Liver (tissue), 9 donors: ENCODE results near the gene AGTRAP. TPM values are rescaled to one million over a fixed set of nuclear protein-coding genes. Genes with fewer than 3 reads are reported as not detected.

Experiments
- DNase-seq: peaks from one replicate; pipeline ENCODE4 v3.0.0-alpha.2; 2017; ENCODE audit warnings: low spot score
- H3K27ac ChIP-seq, 2 donors: one replicate each; pipeline ENCODE4 v1.7.0; 2013; ENCODE audit warnings: inconsistent platforms in 2 of 2, low read length in 2 of 2, control low read depth in 1 of 2, low read depth in 1 of 2, mild to moderate bottlenecking in 1 of 2
- H3K27me3 ChIP-seq, 4 donors: one replicate each; pipeline versions ENCODE4 v1.6.1 to v1.7.0; 2013; ENCODE audit warnings: low read length in 3 of 4, inconsistent platforms in 1 of 4, mild to moderate bottlenecking in 1 of 4, moderate library complexity in 1 of 4; ENCODE audit not compliant: control insufficient read depth in 4 of 4, insufficient read depth in 4 of 4
- H3K36me3 ChIP-seq, 4 donors: one replicate each; pipeline versions ENCODE4 v1.6.1 to v1.7.0; 2013; ENCODE audit warnings: low read length in 3 of 4, mild to moderate bottlenecking in 3 of 4, low read depth in 1 of 4, moderate library complexity in 1 of 4; ENCODE audit not compliant: control insufficient read depth in 4 of 4, insufficient read depth in 3 of 4
- H3K4me1 ChIP-seq, 4 donors: one replicate each; pipeline versions ENCODE4 v1.6.1 to v1.7.0; 2013; ENCODE audit warnings: low read length in 3 of 4, mild to moderate bottlenecking in 3 of 4, moderate library complexity in 1 of 4; ENCODE audit not compliant: control insufficient read depth in 4 of 4, insufficient read depth in 4 of 4
- H3K4me3 ChIP-seq, 3 donors: one replicate each; pipeline versions ENCODE4 v1.6.1 to v1.7.0; 2013; ENCODE audit warnings: low read length in 3 of 3, control low read depth in 1 of 3, low read depth in 1 of 3, mild to moderate bottlenecking in 1 of 3
- H3K9ac ChIP-seq, 2 donors: one replicate each; pipeline ENCODE4 v1.7.0; 2013; ENCODE audit warnings: low read length in 2 of 2, mild to moderate bottlenecking in 2 of 2, moderate library complexity in 2 of 2, control low read depth in 1 of 2, low read depth in 1 of 2
- H3K9me3 ChIP-seq, 4 donors: one replicate each; pipeline versions ENCODE4 v1.6.1 to v1.7.0; 2013; ENCODE audit warnings: low read length in 3 of 4; ENCODE audit not compliant: control insufficient read depth in 4 of 4
- EGR1 ChIP-seq, 2 donors: IDR thresholded peaks; 2 replicates each; pipeline ENCODE4 v1.6.1; 2016 to 2018; ENCODE audit warnings: antibody characterized with exemption in 2 of 2, low read depth in 2 of 2
- FOXA1 ChIP-seq: IDR thresholded peaks from 2 replicates; pipeline ENCODE4 v1.6.1; 2016; ENCODE audit warnings: antibody characterized with exemption
- FOXA2 ChIP-seq: IDR thresholded peaks from 2 replicates; pipeline ENCODE4 v1.6.1; 2016; ENCODE audit warnings: antibody characterized with exemption
- GABPA ChIP-seq, 2 donors: IDR thresholded peaks in 1 of 2; conservative IDR thresholded peaks in 1 of 2; 2 replicates each; pipeline ENCODE4 v1.6.1; 2016; ENCODE audit warnings: antibody characterized with exemption in 2 of 2, mild to moderate bottlenecking in 1 of 2, moderate library complexity in 1 of 2
- HNF4A ChIP-seq, 2 donors: conservative IDR thresholded peaks; 2 replicates each; pipeline ENCODE4 v1.6.1; 2016; ENCODE audit warnings: antibody characterized with exemption in 2 of 2, mild to moderate bottlenecking in 2 of 2
- HNF4G ChIP-seq: IDR thresholded peaks from 2 replicates; pipeline ENCODE4 v1.6.1; 2016; ENCODE audit warnings: antibody characterized with exemption
- JUND ChIP-seq, 2 donors: IDR thresholded peaks; 2 replicates each; pipeline ENCODE4 v1.6.1; 2016; ENCODE audit warnings: antibody characterized with exemption in 2 of 2
- NR2F2 ChIP-seq: IDR thresholded peaks from 2 replicates; pipeline ENCODE4 v1.6.1; 2016; ENCODE audit warnings: antibody characterized with exemption
- RAD21 ChIP-seq, 2 donors: IDR thresholded peaks; 2 replicates each; pipeline ENCODE4 v1.6.1; 2016; ENCODE audit warnings: antibody characterized with exemption in 2 of 2, mild to moderate bottlenecking in 2 of 2
- RXRA ChIP-seq, 2 donors: IDR thresholded peaks; 2 replicates each; pipeline ENCODE4 v1.6.1; 2017 to 2018; ENCODE audit warnings: antibody characterized with exemption in 2 of 2, mild to moderate bottlenecking in 1 of 2
- YY1 ChIP-seq: IDR thresholded peaks from 2 replicates; pipeline ENCODE4 v1.6.1; 2016; ENCODE audit warnings: antibody characterized with exemption, mild to moderate bottlenecking
- WGBS: extraction: QIAGEN DNeasy Blood & Tissue Kit; methylation state at CpG from one replicate; pipeline ENCODE4 v1.1.7; 2013; 5-methylcytosine and 5-hydroxymethylcytosine counted together
- polyA plus RNA-seq, 2 donors: library from polyadenylated mRNA; stranded (reverse) in 1 of 2; unstranded in 1 of 2; fragments of 200-250 nt in 1 of 2; fragments of >200 nt in 1 of 2; fragmentation: Nextera tagmentation in 1 of 2; extraction: Ambion mirVana in 1 of 2; gene quantifications; one replicate each; pipeline versions ENCODE4 v1.2.1 to v1.2.3, GENCODE V29; 2013 to 2015
- total RNA-seq, 2 donors: library from RNA; depleted of rRNA; stranded (reverse); fragments of >200 nt; gene quantifications; one replicate each; pipeline ENCODE4 v1.2.3, GENCODE V29; 2014
- TF ChIP-seq, protein P1 (sequence below): IDR thresholded peaks from 2 replicates; pipeline ENCODE4 v1.6.1; 2016; ENCODE audit warnings: antibody characterized with exemption, mild to moderate bottlenecking
- TF ChIP-seq, protein P2 (sequence below): IDR thresholded peaks from 2 replicates; pipeline ENCODE4 v1.6.1; 2016; ENCODE audit warnings: antibody characterized with exemption
- TF ChIP-seq, protein P3 (sequence below): IDR thresholded peaks from 2 replicates; pipeline ENCODE4 v1.6.1; 2016; ENCODE audit warnings: antibody characterized with exemption
- TF ChIP-seq, protein P4 (sequence below): fragments of 150-350 bp; IDR thresholded peaks from 2 replicates; pipeline ENCODE4 v1.5.1; 2017; ENCODE audit warnings: improper control_type of control experiment, low read depth, low read length; ENCODE audit not compliant: missing input control
- TF ChIP-seq, protein P5 (sequence below): IDR thresholded peaks from 2 replicates; pipeline ENCODE4 v1.6.1; 2016; ENCODE audit warnings: antibody characterized with exemption
- donor health status: healthy.
- donor health status: healthy.
- donor health status: healthy.
- donor health status: healthy.
- donor health status: healthy.

AGTRAP gene
- total and polyA plus RNA-seq, 4 donors = 8.5 to 19.3 (median 17.5) TPM

DNA sequence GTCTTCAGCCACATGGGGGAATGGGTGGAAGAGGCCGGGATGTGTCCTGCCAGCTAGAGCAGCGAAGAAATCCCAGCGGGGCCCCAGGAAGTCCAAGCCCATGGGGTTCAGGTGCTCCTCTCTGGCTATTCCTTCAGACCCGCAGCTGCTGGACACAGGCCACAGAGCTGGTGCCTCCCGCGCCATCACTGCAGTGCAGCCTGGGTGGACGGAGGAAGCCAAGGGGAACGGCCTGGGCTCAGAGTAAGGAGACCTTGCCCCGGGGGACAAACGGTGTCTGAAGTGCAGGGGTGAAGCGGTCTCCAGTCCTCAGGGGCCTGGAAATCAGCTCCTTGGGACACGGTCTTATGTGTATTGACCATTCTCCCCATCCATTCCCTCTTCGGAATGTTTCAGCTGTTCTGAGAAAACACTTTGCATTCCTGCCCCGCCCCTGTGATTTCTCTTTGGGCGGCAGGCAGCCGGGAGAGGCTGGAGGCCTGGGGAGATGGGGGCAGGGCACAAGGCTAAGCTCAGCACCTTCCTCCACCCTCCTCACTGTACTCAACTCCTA lies 51.4 kb downstream of the AGTRAP start:
- DNase-seq = no peak
- H3K27ac ChIP-seq = peak overlapping the region; percentile 11 to 21
- TF ChIP-seq NR2F2 = peak; percentile 12
- peak in 1 of 2 donors; percentile 9 for TF ChIP-seq HNF4A (conservative IDR thresholded peaks at IDR 0.05)
- TF ChIP-seq, protein P1, sequence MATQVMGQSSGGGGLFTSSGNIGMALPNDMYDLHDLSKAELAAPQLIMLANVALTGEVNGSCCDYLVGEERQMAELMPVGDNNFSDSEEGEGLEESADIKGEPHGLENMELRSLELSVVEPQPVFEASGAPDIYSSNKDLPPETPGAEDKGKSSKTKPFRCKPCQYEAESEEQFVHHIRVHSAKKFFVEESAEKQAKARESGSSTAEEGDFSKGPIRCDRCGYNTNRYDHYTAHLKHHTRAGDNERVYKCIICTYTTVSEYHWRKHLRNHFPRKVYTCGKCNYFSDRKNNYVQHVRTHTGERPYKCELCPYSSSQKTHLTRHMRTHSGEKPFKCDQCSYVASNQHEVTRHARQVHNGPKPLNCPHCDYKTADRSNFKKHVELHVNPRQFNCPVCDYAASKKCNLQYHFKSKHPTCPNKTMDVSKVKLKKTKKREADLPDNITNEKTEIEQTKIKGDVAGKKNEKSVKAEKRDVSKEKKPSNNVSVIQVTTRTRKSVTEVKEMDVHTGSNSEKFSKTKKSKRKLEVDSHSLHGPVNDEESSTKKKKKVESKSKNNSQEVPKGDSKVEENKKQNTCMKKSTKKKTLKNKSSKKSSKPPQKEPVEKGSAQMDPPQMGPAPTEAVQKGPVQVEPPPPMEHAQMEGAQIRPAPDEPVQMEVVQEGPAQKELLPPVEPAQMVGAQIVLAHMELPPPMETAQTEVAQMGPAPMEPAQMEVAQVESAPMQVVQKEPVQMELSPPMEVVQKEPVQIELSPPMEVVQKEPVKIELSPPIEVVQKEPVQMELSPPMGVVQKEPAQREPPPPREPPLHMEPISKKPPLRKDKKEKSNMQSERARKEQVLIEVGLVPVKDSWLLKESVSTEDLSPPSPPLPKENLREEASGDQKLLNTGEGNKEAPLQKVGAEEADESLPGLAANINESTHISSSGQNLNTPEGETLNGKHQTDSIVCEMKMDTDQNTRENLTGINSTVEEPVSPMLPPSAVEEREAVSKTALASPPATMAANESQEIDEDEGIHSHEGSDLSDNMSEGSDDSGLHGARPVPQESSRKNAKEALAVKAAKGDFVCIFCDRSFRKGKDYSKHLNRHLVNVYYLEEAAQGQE = no peak
- H3K4me3 ChIP-seq = no peak overlapping the region
- H3K4me1 ChIP-seq = peaks cover 0 to 31% (median 20%) of the 10 kb centered on the region in 4 donors
- peaks cover 0 to 11% (median 6%) of the 10 kb centered on the region in 4 donors for H3K36me3 ChIP-seq
- 39% methylated on average over 16 of the region's 16 CpGs for WGBS
- no peaks in the 10 kb centered on the region for H3K27me3 ChIP-seq
- no peak overlapping the region for H3K9ac ChIP-seq
- no peaks in the 10 kb centered on the region for H3K9me3 ChIP-seq

DNA sequence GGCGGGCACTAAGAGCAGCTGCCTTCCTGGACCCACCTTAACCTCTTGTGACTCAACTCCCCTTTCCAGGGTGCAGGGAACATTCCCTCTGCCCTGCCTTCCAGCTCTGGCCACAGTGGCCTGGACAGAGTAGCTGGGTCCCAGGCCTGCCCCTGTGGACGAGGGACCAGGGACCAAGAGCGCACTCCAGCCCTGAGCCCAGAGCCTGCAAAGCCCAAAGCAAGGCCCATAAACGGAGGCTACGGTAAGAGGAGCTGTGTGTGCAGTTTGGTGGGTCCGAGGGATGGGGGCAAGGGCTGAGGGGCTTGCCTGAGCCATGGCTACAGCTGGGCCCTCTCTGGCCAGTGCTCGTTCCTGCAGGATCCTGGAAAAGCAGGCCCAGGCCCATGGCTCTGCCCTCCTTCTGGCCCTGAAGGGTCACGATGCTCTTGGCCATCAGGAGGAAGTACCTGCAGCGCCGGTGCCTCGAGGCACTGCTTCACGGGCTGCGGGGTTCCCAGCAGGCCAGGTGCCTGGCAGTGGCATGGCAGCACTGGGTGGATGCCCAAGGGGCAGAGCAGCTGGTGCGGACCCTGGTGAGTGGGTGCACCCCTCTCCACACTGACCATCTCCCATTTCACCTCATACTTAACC lies 52.0 kb downstream of the AGTRAP start:
- Histone ChIP-seq H3K27ac (peak overlapping the region; percentile 11 to 21), H3K36me3 (peaks cover 0 to 14% (median 8%) of the 10 kb centered on the region in 4 donors), H3K4me3 (no peak overlapping the region), H3K9ac (no peak overlapping the region), H3K27me3 (no peaks in the 10 kb centered on the region), H3K9me3 (no peaks in the 10 kb centered on the region), H3K4me1 (peaks cover 0 to 31% (median 19%) of the 10 kb centered on the region in 4 donors)
- TF ChIP-seq HNF4A (conservative IDR thresholded peaks at IDR 0.05) (no peak), JUND (IDR thresholded peaks at IDR 0.05) (no peak), YY1 (no peak), RAD21 (IDR thresholded peaks at IDR 0.05) (no peak), EGR1 (IDR thresholded peaks at IDR 0.05; ENCODE audit: low read depth in 2 of 2) (no peak), FOXA2 (no peak)
- TF ChIP-seq, protein P2, sequence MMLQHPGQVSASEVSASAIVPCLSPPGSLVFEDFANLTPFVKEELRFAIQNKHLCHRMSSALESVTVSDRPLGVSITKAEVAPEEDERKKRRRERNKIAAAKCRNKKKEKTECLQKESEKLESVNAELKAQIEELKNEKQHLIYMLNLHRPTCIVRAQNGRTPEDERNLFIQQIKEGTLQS = no peak
- no peak for DNase-seq
- 87% methylated on average over 14 of the region's 14 CpGs for WGBS

DNA sequence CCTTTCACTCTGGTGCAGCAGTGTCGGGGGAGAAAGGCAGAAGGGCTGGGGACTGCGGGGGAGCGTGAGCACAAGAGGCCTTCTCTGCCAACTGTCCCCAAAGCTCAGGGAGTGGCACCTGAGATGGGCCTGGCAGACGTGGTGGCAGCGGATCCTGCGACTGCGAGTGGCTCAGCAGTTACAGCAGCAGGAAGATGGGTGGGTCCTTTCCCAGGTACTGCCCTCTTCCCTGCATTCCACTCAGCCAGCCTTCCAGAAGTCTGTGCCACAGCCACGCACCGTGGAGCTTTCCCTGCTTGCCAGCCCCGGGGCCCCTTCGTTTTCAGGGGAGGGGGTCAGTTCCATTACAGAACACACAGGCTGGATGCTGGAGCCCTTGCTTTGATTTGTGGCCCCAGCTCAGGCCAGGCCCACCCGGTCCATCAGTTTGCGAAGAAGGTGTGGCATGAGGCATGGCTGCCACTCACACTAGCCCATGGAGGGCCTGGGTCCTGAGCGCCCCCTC lies 52.7 kb downstream of the AGTRAP start:
- no peak for DNase-seq
- no peak overlapping the region for H3K9ac ChIP-seq

More for the DNA sequence above, 52.7 kb downstream of the AGTRAP start:
- Histone ChIP-seq H3K36me3 (peaks cover under 1 to 14% (median 9%) of the 10 kb centered on the region in 4 donors), H3K4me1 (peaks cover 0 to 31% (median 19%) of the 10 kb centered on the region in 4 donors), H3K27ac (peak overlapping the region in 1 of 2 donors; percentile 62), H3K4me3 (no peak overlapping the region), H3K27me3 (no peaks in the 10 kb centered on the region), H3K9me3 (no peaks in the 10 kb centered on the region)
- 90% methylated on average over 14 of the region's 14 CpGs for WGBS
- TF ChIP-seq, protein P3, sequence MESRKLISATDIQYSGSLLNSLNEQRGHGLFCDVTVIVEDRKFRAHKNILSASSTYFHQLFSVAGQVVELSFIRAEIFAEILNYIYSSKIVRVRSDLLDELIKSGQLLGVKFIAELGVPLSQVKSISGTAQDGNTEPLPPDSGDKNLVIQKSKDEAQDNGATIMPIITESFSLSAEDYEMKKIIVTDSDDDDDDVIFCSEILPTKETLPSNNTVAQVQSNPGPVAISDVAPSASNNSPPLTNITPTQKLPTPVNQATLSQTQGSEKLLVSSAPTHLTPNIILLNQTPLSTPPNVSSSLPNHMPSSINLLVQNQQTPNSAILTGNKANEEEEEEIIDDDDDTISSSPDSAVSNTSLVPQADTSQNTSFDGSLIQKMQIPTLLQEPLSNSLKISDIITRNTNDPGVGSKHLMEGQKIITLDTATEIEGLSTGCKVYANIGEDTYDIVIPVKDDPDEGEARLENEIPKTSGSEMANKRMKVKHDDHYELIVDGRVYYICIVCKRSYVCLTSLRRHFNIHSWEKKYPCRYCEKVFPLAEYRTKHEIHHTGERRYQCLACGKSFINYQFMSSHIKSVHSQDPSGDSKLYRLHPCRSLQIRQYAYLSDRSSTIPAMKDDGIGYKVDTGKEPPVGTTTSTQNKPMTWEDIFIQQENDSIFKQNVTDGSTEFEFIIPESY = no peak
- TF ChIP-seq, protein P4, sequence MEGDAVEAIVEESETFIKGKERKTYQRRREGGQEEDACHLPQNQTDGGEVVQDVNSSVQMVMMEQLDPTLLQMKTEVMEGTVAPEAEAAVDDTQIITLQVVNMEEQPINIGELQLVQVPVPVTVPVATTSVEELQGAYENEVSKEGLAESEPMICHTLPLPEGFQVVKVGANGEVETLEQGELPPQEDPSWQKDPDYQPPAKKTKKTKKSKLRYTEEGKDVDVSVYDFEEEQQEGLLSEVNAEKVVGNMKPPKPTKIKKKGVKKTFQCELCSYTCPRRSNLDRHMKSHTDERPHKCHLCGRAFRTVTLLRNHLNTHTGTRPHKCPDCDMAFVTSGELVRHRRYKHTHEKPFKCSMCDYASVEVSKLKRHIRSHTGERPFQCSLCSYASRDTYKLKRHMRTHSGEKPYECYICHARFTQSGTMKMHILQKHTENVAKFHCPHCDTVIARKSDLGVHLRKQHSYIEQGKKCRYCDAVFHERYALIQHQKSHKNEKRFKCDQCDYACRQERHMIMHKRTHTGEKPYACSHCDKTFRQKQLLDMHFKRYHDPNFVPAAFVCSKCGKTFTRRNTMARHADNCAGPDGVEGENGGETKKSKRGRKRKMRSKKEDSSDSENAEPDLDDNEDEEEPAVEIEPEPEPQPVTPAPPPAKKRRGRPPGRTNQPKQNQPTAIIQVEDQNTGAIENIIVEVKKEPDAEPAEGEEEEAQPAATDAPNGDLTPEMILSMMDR = no peak
- TF ChIP-seq FOXA1 = no peak
- TF ChIP-seq, protein P2 = no peak
- TF ChIP-seq EGR1 (IDR thresholded peaks at IDR 0.05; ENCODE audit: low read depth in 2 of 2) = no peak
- no peak for TF ChIP-seq HNF4G
- TF ChIP-seq, protein P5, sequence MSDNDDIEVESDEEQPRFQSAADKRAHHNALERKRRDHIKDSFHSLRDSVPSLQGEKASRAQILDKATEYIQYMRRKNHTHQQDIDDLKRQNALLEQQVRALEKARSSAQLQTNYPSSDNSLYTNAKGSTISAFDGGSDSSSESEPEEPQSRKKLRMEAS = no peak
- TF ChIP-seq RAD21 (IDR thresholded peaks at IDR 0.05) = no peak
- TF ChIP-seq RXRA (IDR thresholded peaks at IDR 0.05) = no peak
- TF ChIP-seq GABPA (IDR thresholded peaks at IDR 0.05 in 1 of 2, conservative IDR thresholded peaks at IDR 0.05 in 1 of 2) = no peak
